GM23338 (cell line): ENCODE data around the gene STN1. TPM values are rescaled to one million over a fixed set of nuclear protein-coding genes. Genes with fewer than 3 reads are reported as not detected.
A peak's percentile ranks its signal among the peaks of the same experiment; 100 is the strongest.

Experiments used
- ATAC-seq: fragments of 200-7000 bp; cut with Tn5 transposase; 3 replicates; pipeline ENCODE4 v1.9.1; 2020
- DNase-seq: peaks from one replicate; pipeline ENCODE4 v3.0.0-alpha.2; 2015; ENCODE audit warnings: low spot score
- H2AFZ ChIP-seq: fragments of 200-600 bp; sonication (generic); 2 replicates; pipeline ENCODE4 v1.8.0; 2016; ENCODE audit warnings: antibody characterized with exemption, mild to moderate bottlenecking, moderate library complexity
- H3F3A ChIP-seq: fragments of 200-600 bp; sonication (generic); replicated peaks from 2 replicates; pipeline ENCODE4 v1.8.0; 2017; ENCODE audit warnings: antibody characterized with exemption, mixed run types, low read depth
- H3K27ac ChIP-seq: fragments of 200-600 bp; sonication (generic); 2 replicates; pipeline ENCODE4 v1.6.1; 2016; ENCODE audit warnings: low read depth
- H3K27me3 ChIP-seq: fragments of 200-600 bp; sonication (generic); 2 replicates; pipeline ENCODE4 v1.8.0; 2016; ENCODE audit warnings: mild to moderate bottlenecking, mixed run types, moderate library complexity; ENCODE audit not compliant: insufficient read depth
- H3K36me3 ChIP-seq: fragments of 200-600 bp; sonication (generic); 2 replicates; pipeline ENCODE4 v1.8.0; 2016; ENCODE audit warnings: mild to moderate bottlenecking; ENCODE audit not compliant: insufficient read depth
- H3K4me1 ChIP-seq: fragments of 200-600 bp; sonication (generic); 2 replicates; pipeline ENCODE4 v1.8.0; 2016; ENCODE audit warnings: mild to moderate bottlenecking, moderate library complexity; ENCODE audit not compliant: insufficient read depth
- H3K4me2 ChIP-seq: fragments of 200-600 bp; sonication (generic); 2 replicates; pipeline ENCODE4 v1.7.1; 2017; ENCODE audit warnings: mixed run types
- H3K4me3 ChIP-seq: fragments of 200-600 bp; sonication (generic); 2 replicates; pipeline ENCODE4 v1.6.1; 2016; ENCODE audit warnings: mixed run types
- H3K79me2 ChIP-seq: fragments of 200-600 bp; sonication (generic); replicated peaks from 2 replicates; pipeline ENCODE4 v1.8.0; 2017; ENCODE audit warnings: mild to moderate bottlenecking; ENCODE audit not compliant: insufficient read depth
- H3K9me2 ChIP-seq: fragments of 200-600 bp; sonication (generic); 2 replicates; pipeline ENCODE4 v1.8.0; 2017; ENCODE audit not compliant: insufficient read depth
- H4K20me1 ChIP-seq: fragments of 200-600 bp; sonication (generic); replicated peaks from 2 replicates; pipeline ENCODE4 v1.8.0; 2017; ENCODE audit warnings: mild to moderate bottlenecking; ENCODE audit not compliant: insufficient read depth
- H3K27ac Mint-ChIP-seq: 2 replicates; pipeline ENCODE4 v1.8.0; 2020; ENCODE audit warnings: inconsistent platforms, mild to moderate bottlenecking, moderate library complexity, mixed read lengths
- H3K27me3 Mint-ChIP-seq: 3 replicates; pipeline ENCODE4 v1.8.0; 2022; ENCODE audit warnings: low read depth, mild to moderate bottlenecking, moderate library complexity, mixed read lengths, inconsistent platforms; ENCODE audit not compliant: insufficient read depth, poor library complexity
- H3K36me3 Mint-ChIP-seq: 3 replicates; pipeline ENCODE4 v1.8.0; 2021; ENCODE audit warnings: low read depth, mild to moderate bottlenecking, inconsistent platforms, moderate library complexity, mixed read lengths
- H3K4me1 Mint-ChIP-seq: 3 replicates; pipeline ENCODE4 v1.8.0; 2020; ENCODE audit warnings: mild to moderate bottlenecking, inconsistent platforms, mixed read lengths
- H3K4me3 Mint-ChIP-seq: 3 replicates; pipeline ENCODE4 v1.8.0; 2021; ENCODE audit warnings: moderate library complexity, mild to moderate bottlenecking, inconsistent platforms, mixed read lengths
- H3K9me3 Mint-ChIP-seq: 3 replicates; pipeline ENCODE4 v1.8.0; 2020; ENCODE audit warnings: moderate library complexity, mild to moderate bottlenecking, inconsistent platforms, mixed read lengths
- CREB1 ChIP-seq: fragments of 250-450 bp; sonication (Bioruptor Pico); IDR thresholded peaks from 2 replicates; pipeline ENCODE4 v1.5.0; 2020; ENCODE audit warnings: low read depth, mild to moderate bottlenecking, moderate library complexity
- CTCF ChIP-seq, 2 experiments: fragments of 200-600 bp in 1 of 2; sonication (generic) in 1 of 2; conservative IDR thresholded peaks; 2 replicates each; pipeline versions ENCODE4 v1.5.1 to v1.6.1; 2016 to 2017; ENCODE audit warnings: antibody characterized with exemption in 2 of 2, low read depth in 2 of 2, mild to moderate bottlenecking in 2 of 2, moderate library complexity in 1 of 2
- ETS1 ChIP-seq: IDR thresholded peaks from 2 replicates; pipeline ENCODE4 v1.6.1; 2016; ENCODE audit warnings: antibody characterized with exemption
- EZH2 ChIP-seq: fragments of 200-600 bp; sonication (generic); IDR thresholded peaks from one replicate; pipeline ENCODE4 v1.8.0; 2017; ENCODE audit warnings: antibody characterized with exemption, mild to moderate bottlenecking, low read depth; ENCODE audit not compliant: unreplicated experiment
- EZH2phosphoT487 ChIP-seq: fragments of 200-600 bp; sonication (generic); IDR thresholded peaks from one replicate; pipeline ENCODE4 v1.8.1; 2018; ENCODE audit warnings: antibody characterized with exemption; ENCODE audit not compliant: unreplicated experiment
- JUNB ChIP-seq: IDR thresholded peaks from one replicate; pipeline ENCODE4 v1.6.1; 2016; ENCODE audit warnings: antibody characterized with exemption; ENCODE audit not compliant: unreplicated experiment
- NANOG ChIP-seq: IDR thresholded peaks from 2 replicates; pipeline ENCODE4 v1.6.1; 2016; ENCODE audit warnings: antibody characterized with exemption, borderline replicate concordance
- POLR2AphosphoS5 ChIP-seq: IDR thresholded peaks from 2 replicates; pipeline ENCODE4 v1.6.1; 2016; ENCODE audit warnings: antibody characterized with exemption, low read depth
- STAT1 ChIP-seq: IDR thresholded peaks from one replicate; pipeline ENCODE4 v1.6.1; 2016; ENCODE audit warnings: antibody characterized with exemption; ENCODE audit not compliant: unreplicated experiment
- ZNF114 ChIP-seq: fragments of 250-450 bp; sonication (Bioruptor Pico); IDR thresholded peaks from 2 replicates; pipeline ENCODE4 v1.5.0; 2020; ENCODE audit warnings: mild to moderate bottlenecking, moderate library complexity
- ZNF331 ChIP-seq: fragments of 250-450 bp; sonication (Bioruptor Pico); IDR thresholded peaks from 2 replicates; pipeline ENCODE4 v1.5.0; 2020; ENCODE audit warnings: low read depth, mild to moderate bottlenecking, moderate library complexity
- polyA plus RNA-seq: library from polyadenylated mRNA; unstranded; fragments of >200 nt; fragmentation: Nextera tagmentation; extraction: Ambion mirVana; gene quantifications from 2 replicates; pipeline ENCODE4 v1.2.1, GENCODE V29; 2016
- total RNA-seq: library from RNA; depleted of rRNA; stranded (reverse); fragments of >200 nt; shearing (Covaris generic); gene quantifications from 2 replicates; pipeline ENCODE4 v1.2.3, GENCODE V29; 2014

STN1 gene
- total and polyA plus RNA-seq, 2 experiments from 2014 or later: 7.2 to 11.3 TPM

- no peak for TF ChIP-seq ZNF114 (CRISPR knock-in tag)
- TF ChIP-seq CTCF (conservative IDR thresholded peaks at IDR 0.05; ENCODE audit: low read depth in 2 of 2): no peak
Measured at GRCh38 chr10:103930881-103931280, 12.9 kb upstream of the STN1 start (continued).

- no peak for TF ChIP-seq CREB1 (CRISPR knock-in tag)
- Histone ChIP-seq H3K27ac (no peak overlapping the region), H4K20me1 (no peaks in the 10 kb centered on the region), H2AFZ (no peak overlapping the region), H3K27me3 (no peaks in the 10 kb centered on the region), H3K4me1 (peaks cover 17% of the 10 kb centered on the region), H3K79me2 (no peaks in the 10 kb centered on the region), H3F3A (no peaks in the 10 kb centered on the region), H3K36me3 (no peaks in the 10 kb centered on the region), H3K4me2 (no peak overlapping the region), H3K4me3 (no peak overlapping the region), H3K9me2 (no peaks in the 10 kb centered on the region)
- no peaks in the 10 kb centered on the region for H3K36me3 Mint-ChIP-seq
- DNase-seq (no peak), ATAC-seq (no peak)
- H3K9me3 Mint-ChIP-seq: no peaks in the 10 kb centered on the region; the same call in 2 of the 3 replicates
- peaks cover 18% of the 10 kb centered on the region for H3K4me1 Mint-ChIP-seq
- no peak overlapping the region for H3K27ac Mint-ChIP-seq
- H3K4me3 Mint-ChIP-seq: no peak overlapping the region
- no peaks in the 10 kb centered on the region for H3K27me3 Mint-ChIP-seq
Measured at GRCh38 chr10:103930449-103930848, 12.5 kb upstream of the STN1 start.

GRCh38 chr10:103929381-103929921, 11.5 kb upstream of the STN1 start:
- peak overlapping the region; percentile 53; the same call in 1 of the 2 replicates for H3K4me2 ChIP-seq
- H3K27me3 ChIP-seq: no peaks in the 10 kb centered on the region
- Mint-ChIP-seq H3K9me3 (no peaks in the 10 kb centered on the region; the same call in 2 of the 3 replicates), H3K4me1 (peaks cover 18% of the 10 kb centered on the region), H3K36me3 (no peaks in the 10 kb centered on the region), H3K4me3 (no peak overlapping the region; the same call in 2 of the 3 replicates), H3K27me3 (no peaks in the 10 kb centered on the region), H3K27ac (no peak overlapping the region)
- H3K9me2 ChIP-seq: no peaks in the 10 kb centered on the region
- no peak overlapping the region for H3K27ac ChIP-seq
- no peaks in the 10 kb centered on the region for H3F3A ChIP-seq
- peaks cover 17% of the 10 kb centered on the region for H3K4me1 ChIP-seq
- no peak overlapping the region for H3K4me3 ChIP-seq
- H2AFZ ChIP-seq: no peak overlapping the region
- no peaks in the 10 kb centered on the region for H3K79me2 ChIP-seq
- no peaks in the 10 kb centered on the region for H4K20me1 ChIP-seq
- no peaks in the 10 kb centered on the region for H3K36me3 ChIP-seq
- ATAC-seq: no peak
- DNase-seq: no peak
- no peak for TF ChIP-seq ZNF114 (CRISPR knock-in tag)
- TF ChIP-seq CTCF (conservative IDR thresholded peaks at IDR 0.05; ENCODE audit: low read depth in 2 of 2): no peak
- TF ChIP-seq STAT1: no peak
- TF ChIP-seq JUNB: no peak
- TF ChIP-seq CREB1 (CRISPR knock-in tag): no peak
- TF ChIP-seq POLR2AphosphoS5: no peak
- TF ChIP-seq NANOG: no peak
- TF ChIP-seq EZH2phosphoT487: no peak
- TF ChIP-seq EZH2: no peak
- no peak for TF ChIP-seq ETS1
- no peak for TF ChIP-seq ZNF331
